Measurements from ENCODE around the gene MRPL1. TPM values are rescaled to one million over a fixed set of nuclear protein-coding genes. Genes with fewer than 3 reads are reported as not detected.
A peak's percentile ranks its signal among the peaks of the same experiment; 100 is the strongest.
"Not testable (repeated sequence)": the region's sequence is repeated elsewhere in the genome, so short reads cannot be mapped to it uniquely, and the experiment has no call there.

Gene MRPL1
- total RNA-seq, 2 experiments from 2014 or later: 28.5 to 43.2 TPM

DNA sequence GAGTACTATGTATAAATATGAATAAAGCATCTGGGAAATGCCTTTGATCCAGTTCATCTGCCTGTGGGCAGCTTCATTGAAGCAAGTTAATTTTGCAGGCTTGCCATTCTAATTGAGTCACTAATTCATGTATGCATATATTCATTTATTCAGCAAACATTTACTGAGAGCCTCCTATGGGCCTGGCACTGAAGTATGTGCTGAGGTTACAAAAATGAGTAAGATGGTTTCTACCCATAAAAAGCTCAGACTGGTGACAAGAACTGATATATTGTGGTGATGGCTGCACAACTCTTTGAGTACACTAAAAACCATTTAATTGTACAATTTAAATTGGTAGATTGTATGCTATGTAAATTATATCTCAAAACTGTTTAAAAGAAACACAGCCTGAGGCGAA, 1.1 kb upstream of the MRPL1 start:
- peaks cover 57% of the 10 kb centered on the region for H3K4me1 Mint-ChIP-seq
- peaks cover 14% of the 10 kb centered on the region for H3K36me3 Mint-ChIP-seq
- peaks cover 4% of the 10 kb centered on the region for H3K27me3 Mint-ChIP-seq
- H3K9me3 Mint-ChIP-seq (ENCODE audit: low read depth): no peaks in the 10 kb centered on the region
- ATAC-seq (peak; percentile 47), DNase-seq (peak; percentile 50)
- H3K4me3 Mint-ChIP-seq: peak overlapping the region; percentile 94
- CTCF ChIA-PET: interaction anchor here (1.1 to 2.6 kb wide), 9 partner anchors 8 to 260 kb away, joined by 3 to 32 read pairs (median 4); partner anchors contain the start of gene CNOT6L
- H3K27ac Mint-ChIP-seq: peak overlapping the region; percentile 99

DNA sequence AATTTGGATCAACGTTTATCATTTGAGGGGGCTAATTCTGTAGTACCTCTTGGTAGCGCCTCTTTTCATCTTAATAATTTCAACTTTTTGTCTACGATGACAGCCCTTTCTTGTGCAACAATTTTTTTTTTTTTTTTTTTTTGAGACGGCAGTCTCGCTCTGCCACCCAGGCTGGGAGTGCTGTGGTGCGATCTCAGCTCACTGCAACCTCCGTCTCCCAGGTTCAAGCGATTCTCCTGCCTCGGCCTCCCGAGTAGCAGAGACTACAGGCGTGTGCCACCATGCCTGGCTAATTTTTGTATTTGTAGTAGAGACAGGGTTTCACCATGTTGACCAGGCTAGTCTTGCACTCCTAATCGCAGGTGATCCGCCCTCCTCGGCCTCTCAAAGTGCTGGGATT, 711 bp downstream of the MRPL1 start:
- not testable (repeated sequence) for H3K9me3 Mint-ChIP-seq (ENCODE audit: low read depth); ATAC-seq; H3K27me3 Mint-ChIP-seq
- CTCF ChIA-PET: interaction anchor here (2.1 to 2.6 kb wide), 2 partner anchors 43 to 45 kb away, joined by 13 to 32 read pairs; partner anchors contain the start of gene CNOT6L
- Mint-ChIP-seq H3K36me3 (peaks cover 22% of the 10 kb centered on the region), H3K27ac (peak overlapping the region; percentile 99), H3K4me1 (peaks cover 45% of the 10 kb centered on the region), H3K4me3 (peak overlapping the region; percentile 94)
- peak; percentile 45 for DNase-seq

DNA sequence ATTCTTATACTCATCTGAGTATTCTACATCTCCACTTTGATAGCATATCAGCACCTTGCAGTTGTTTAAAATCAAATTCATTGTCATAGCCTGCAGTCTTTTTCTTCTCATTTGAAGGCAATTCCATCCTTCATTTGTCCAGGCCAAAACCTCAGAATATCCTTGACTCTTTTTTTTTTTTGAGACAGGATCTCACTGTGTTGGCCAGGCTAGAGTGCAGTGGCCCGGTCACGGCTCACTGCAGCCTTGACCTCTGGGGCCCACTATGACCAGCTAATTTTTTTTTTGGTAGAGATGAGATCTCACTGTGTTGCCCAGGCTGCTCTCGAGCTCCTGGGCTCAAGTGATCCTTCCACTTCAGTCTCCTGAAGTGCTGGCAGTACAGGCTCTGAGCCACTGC, 2.6 kb downstream of the MRPL1 start:
- Mint-ChIP-seq H3K27me3 (peaks cover 4% of the 10 kb centered on the region), H3K27ac (no peak overlapping the region), H3K4me1 (peaks cover 55% of the 10 kb centered on the region), H3K9me3 (ENCODE audit: low read depth) (no peaks in the 10 kb centered on the region), H3K4me3 (no peak overlapping the region), H3K36me3 (peaks cover 27% of the 10 kb centered on the region)
- CTCF ChIA-PET: no interaction called here
- no peak for DNase-seq
- ATAC-seq: no peak

DNA sequence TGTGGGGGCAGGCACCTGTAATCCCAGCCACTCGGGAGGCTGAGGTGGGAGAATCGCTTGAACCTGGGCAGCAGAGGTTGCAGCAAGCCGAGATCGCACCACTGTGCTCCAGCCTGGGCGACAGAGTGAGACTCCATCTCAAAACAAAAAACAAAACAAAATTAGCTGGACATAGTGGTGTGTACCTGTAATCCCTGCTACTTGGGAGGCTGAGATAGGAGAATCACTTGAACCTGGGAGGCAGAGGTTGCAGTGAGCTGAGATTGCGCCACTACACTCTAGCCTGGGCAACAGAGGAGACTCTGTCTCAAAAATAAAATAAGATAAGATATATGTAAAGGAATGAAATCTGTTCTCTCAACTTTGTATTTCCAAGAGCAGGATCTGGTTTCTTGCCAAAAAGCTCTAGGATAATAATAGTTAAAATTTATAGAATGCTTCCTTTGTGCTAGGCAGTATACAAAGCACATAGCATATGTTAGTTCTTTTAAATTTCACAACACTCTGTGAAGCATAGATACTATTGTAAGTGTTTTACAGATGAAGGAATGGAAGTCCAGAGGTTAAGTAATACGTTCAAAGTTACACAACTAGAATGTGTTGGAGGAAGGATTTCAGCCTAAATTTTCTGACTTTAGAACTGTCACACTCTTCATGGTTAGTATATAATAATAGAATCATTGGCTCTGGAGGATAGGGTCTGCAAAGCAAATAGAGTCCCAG, 10.3 kb downstream of the MRPL1 start:
- Mint-ChIP-seq H3K27me3 (no peaks in the 10 kb centered on the region), H3K4me3 (no peak overlapping the region), H3K27ac (no peak overlapping the region), H3K36me3 (peaks cover 35% of the 10 kb centered on the region), H3K4me1 (peaks cover 15% of the 10 kb centered on the region), H3K9me3 (ENCODE audit: low read depth) (no peaks in the 10 kb centered on the region)
- ATAC-seq (no peak), DNase-seq (no peak)
- CTCF ChIA-PET: no interaction called here

DNA sequence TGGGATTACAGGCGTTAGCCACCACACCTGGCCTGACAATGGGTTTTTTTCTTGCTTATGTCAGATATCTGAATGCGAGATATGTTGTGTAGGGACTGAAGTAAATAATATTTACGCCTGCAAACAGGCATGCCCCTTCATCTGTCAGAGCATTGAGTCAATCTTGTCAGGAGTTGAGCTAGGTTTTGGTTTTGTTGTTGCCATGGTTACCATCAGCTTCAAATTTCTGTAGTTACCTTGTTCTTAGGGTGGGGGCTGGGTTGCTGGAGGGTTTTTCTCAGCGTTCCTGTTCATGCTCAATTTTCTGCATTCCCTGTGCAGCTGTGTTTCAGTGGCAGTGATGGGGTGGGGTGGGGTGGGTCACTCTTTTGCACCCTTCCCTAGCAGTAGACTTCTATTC, 14.5 kb downstream of the MRPL1 start:
- ATAC-seq (no peak), DNase-seq (no peak)
- peaks cover 47% of the 10 kb centered on the region for H3K36me3 Mint-ChIP-seq
- H3K4me3 Mint-ChIP-seq: no peak overlapping the region
- no peaks in the 10 kb centered on the region for H3K9me3 Mint-ChIP-seq (ENCODE audit: low read depth)
- H3K4me1 Mint-ChIP-seq: peaks cover 7% of the 10 kb centered on the region
- CTCF ChIA-PET: no interaction called here
- no peak overlapping the region for H3K27ac Mint-ChIP-seq
- no peaks in the 10 kb centered on the region for H3K27me3 Mint-ChIP-seq

DNA sequence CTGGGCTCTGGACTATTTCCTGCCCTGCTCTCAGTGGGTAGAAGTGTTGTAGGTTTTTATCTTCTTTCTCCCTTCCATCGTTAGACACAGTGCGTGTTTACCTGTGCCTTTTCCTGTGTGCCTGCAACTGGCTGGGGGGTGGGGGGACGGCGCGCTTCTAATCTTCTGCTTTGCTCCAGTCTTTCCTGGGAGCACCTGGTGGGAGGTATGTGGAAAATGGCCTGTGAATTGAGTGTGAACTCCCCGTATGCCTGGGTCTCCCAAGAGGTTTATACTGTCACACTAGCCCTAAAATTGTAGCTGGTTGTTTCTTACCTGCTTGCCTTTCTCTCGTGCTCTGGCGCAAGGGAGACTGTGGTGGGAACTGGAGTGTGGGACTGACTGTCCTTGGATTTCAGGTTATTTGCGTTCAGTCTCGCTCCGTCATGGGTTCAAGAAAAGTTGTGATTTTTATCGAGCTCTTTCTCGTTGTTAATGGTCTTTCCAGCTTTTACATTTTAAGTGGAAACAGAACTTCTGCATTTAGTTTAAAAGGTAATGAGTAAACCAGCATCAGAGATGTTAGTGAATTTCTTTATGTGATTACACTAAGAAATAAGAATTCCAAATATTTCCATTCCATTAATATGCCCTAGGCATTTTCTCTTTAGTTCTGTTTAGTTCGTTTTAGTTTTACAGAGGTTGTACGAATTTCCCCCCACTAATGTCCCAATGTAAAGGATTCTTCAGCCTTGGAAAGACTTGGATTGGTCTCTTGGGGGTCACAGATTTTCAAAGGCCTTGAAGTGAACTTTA, 15.3 kb downstream of the MRPL1 start:
- ATAC-seq (no peak), DNase-seq (no peak)
- no peak overlapping the region for H3K27ac Mint-ChIP-seq
- no peaks in the 10 kb centered on the region for H3K27me3 Mint-ChIP-seq
- peaks cover 53% of the 10 kb centered on the region for H3K36me3 Mint-ChIP-seq
- H3K9me3 Mint-ChIP-seq (ENCODE audit: low read depth): no peaks in the 10 kb centered on the region
- H3K4me3 Mint-ChIP-seq: no peak overlapping the region
- CTCF ChIA-PET: interaction anchor here (1.1 kb wide), 1 partner anchor 16 kb away, joined by 4 read pairs; the partner anchor contains the start of gene MRPL1
- H3K4me1 Mint-ChIP-seq: peaks cover 10% of the 10 kb centered on the region

DNA sequence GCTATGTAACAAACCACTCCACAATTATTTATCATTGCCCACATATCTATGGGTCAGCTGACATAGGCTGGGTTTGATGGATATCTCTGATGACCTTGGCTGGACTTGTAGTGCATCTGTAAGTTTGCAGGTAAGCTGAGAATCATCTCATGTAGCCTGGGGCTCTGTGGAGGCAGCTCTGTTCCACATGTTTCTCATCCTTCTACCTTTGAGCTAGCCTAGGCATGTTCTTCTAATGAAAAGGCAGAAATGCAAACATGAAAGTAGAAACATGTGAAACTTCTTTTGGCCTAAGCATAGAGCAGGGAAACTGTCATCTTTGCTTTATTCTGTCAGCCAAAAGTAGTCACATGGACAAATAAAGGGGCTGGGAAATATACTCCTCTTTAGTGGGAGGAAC, 18.2 kb downstream of the MRPL1 start:
- no peaks in the 10 kb centered on the region for H3K9me3 Mint-ChIP-seq (ENCODE audit: low read depth)
- DNase-seq (no peak), ATAC-seq (no peak)
- H3K4me1 Mint-ChIP-seq: peaks cover 10% of the 10 kb centered on the region
- H3K27me3 Mint-ChIP-seq: no peaks in the 10 kb centered on the region
- no peak overlapping the region for H3K4me3 Mint-ChIP-seq
- CTCF ChIA-PET: interaction anchor here (1.0 kb wide), 1 partner anchor 22 kb away, joined by 3 read pairs; no protein-coding TSS in a partner anchor
- no peak overlapping the region for H3K27ac Mint-ChIP-seq
- peaks cover 51% of the 10 kb centered on the region for H3K36me3 Mint-ChIP-seq

DNA sequence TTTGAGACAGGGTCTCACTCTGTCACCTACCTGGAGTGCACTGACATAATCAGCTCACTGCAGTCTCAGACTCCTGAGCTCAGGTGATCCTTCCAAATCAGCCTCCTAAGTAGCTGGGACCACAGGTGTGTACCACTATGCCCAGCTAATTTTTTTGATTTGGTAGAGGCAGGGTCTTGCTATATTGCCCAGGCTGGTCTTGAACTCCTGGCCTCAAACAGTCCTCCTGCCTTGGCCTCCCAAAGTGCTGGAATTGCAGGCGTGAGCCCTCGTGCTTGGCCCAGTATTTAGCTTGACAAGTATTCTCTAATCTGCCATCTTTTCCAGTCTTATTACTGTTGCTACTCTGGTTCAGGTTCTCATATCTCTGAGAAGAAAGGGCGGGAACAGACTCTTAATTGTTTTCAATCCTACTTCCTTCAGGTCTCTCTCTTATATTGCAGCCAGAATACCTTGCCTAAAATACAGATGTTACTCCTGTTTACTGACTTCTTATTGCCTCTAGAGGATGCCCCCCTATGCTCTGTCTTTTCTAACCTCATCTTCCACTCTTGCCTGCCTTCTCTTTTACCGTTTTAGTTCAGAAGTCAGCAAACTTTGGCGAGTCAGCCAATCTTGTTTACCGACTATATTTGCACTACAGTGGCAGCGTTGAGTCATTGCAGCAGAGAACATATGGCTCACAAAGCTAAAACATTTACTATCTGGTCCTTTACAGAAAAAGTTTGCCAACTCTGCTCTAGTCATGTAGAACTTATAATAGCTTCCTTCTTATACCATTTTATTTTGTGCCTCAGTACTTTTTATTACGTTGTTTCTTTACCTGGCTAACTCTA, 19.0 kb downstream of the MRPL1 start:
- Mint-ChIP-seq H3K27me3 (no peaks in the 10 kb centered on the region), H3K4me1 (peaks cover 10% of the 10 kb centered on the region), H3K36me3 (peaks cover 52% of the 10 kb centered on the region), H3K9me3 (ENCODE audit: low read depth) (no peaks in the 10 kb centered on the region), H3K27ac (peak overlapping the region; percentile 19), H3K4me3 (no peak overlapping the region)
- DNase-seq: no peak
- CTCF ChIA-PET: interaction anchor here (1.0 kb wide), 1 partner anchor 21 kb away, joined by 3 read pairs; no protein-coding TSS in a partner anchor
- no peak for ATAC-seq

DNA sequence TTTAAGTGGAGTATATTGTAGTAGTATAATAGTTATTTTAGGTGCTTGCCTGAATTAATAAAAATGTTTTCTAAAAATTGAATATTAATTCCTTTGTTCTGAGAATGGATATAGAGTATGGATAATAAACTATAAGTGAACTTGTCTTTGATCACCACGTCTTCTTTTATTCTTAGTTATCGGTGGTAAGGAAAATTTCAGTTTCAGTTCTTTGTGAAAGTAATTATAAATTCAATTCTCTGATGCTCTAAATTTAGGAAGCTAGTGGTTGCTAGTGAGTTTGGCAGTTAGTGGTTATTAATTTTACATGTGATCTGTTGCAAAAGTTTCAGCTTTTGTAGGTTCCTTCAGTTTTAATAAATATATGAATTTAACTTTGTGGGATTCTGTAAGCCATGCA, 30.8 kb downstream of the MRPL1 start:
- peak overlapping the region; percentile 61 for H3K27ac Mint-ChIP-seq
- CTCF ChIA-PET: interaction anchor here (1.1 kb wide), 1 partner anchor 23 kb away, joined by 3 read pairs; no protein-coding TSS in a partner anchor

DNA sequence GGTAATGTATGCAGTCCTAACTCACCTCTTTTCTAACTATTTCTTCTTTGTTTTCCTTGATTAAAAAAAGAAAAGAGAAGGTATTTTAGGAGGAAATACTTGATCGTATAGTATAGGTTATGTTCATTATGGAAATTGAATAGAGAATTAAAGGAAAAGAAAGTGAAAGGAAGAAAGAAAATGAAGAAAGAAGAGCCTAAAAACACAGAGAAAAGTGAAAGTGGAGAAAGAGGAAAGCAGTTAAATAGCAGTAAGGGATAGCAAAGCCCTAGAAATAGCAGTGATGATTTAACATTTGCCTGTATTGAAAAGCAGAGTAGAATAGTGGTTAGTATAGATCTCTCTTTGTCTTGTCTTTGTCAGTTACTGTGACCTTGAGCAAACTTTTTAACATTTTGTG, 37.0 kb downstream of the MRPL1 start:
- peak overlapping the region; percentile 10 for H3K4me3 Mint-ChIP-seq

More for the DNA sequence above, 30.8 kb downstream of the MRPL1 start:
- no peak for DNase-seq
- H3K27me3 Mint-ChIP-seq: no peaks in the 10 kb centered on the region
- H3K9me3 Mint-ChIP-seq (ENCODE audit: low read depth): no peaks in the 10 kb centered on the region
- H3K4me3 Mint-ChIP-seq: peak overlapping the region; percentile 20
- peaks cover 17% of the 10 kb centered on the region for H3K4me1 Mint-ChIP-seq
- no peak for ATAC-seq
- peaks cover 44% of the 10 kb centered on the region for H3K36me3 Mint-ChIP-seq

DNA sequence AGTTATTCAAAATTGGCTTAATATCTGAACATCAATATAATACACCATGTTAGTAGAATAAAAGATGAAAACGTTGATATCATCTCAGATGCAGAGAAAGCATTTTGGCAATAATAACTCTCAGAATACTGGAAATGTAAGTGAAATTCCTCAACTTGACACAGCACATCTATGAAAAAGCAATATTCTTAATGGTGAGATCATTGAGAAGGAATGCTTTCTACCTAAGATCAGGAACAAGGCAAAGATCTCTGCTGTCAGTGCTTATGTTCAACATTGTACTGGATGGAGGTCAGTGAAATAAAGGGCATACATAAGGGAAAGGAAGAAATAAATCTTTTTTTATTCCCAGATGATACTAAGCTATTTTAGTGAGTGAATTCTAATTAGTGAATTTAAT, 40.6 kb downstream of the MRPL1 start:
- Mint-ChIP-seq H3K9me3 (ENCODE audit: low read depth) (no peaks in the 10 kb centered on the region), H3K27ac (no peak overlapping the region), H3K27me3 (no peaks in the 10 kb centered on the region), H3K36me3 (peaks cover 54% of the 10 kb centered on the region), H3K4me3 (no peak overlapping the region), H3K4me1 (peaks cover 13% of the 10 kb centered on the region)
- DNase-seq (no peak), ATAC-seq (no peak)
- CTCF ChIA-PET: interaction anchor here (0.8 kb wide), 1 partner anchor 22 kb away, joined by 3 read pairs; no protein-coding TSS in a partner anchor

More for the DNA sequence above, 37.0 kb downstream of the MRPL1 start:
- Mint-ChIP-seq H3K27ac (peak overlapping the region; percentile 21), H3K4me1 (peaks cover 16% of the 10 kb centered on the region), H3K9me3 (ENCODE audit: low read depth) (no peaks in the 10 kb centered on the region), H3K27me3 (no peaks in the 10 kb centered on the region), H3K36me3 (peaks cover 56% of the 10 kb centered on the region)
- CTCF ChIA-PET: no interaction called here
- no peak for DNase-seq
- no peak for ATAC-seq

DNA sequence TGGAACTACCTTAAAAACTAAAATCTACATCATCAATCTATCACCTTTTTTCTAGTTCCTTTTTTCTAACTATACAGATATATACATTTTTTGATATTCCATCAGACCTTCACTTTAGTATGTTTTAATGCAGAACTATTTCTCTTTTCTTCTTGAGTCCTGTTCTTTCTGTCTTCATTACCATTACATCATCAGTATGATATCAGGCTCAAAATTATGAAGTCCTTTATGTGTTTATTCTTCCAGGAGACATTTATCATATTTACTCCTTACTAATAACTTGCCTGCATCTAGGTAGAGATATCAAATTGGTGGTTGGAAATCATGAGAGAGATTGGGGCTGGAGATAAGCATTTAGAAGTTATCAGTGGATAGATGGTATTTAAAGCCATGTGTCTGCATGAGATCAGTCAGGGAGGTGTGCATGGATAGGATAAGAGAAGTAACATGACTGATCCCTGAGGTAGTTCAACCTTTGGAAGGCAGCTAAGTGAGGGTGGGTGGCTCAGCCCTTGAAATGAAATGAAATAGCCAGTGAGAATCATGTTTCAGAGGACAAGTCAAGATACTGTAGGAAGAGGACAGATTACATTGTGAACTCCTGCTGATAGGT, 43.1 kb downstream of the MRPL1 start:
- CTCF ChIA-PET: no interaction called here
- Mint-ChIP-seq H3K9me3 (ENCODE audit: low read depth) (no peaks in the 10 kb centered on the region), H3K27ac (no peak overlapping the region), H3K4me3 (no peak overlapping the region), H3K36me3 (peaks cover 56% of the 10 kb centered on the region), H3K27me3 (no peaks in the 10 kb centered on the region), H3K4me1 (no peaks in the 10 kb centered on the region)
- DNase-seq (no peak), ATAC-seq (no peak)

Measured in activated CD8-positive, alpha-beta memory T cell treated with anti-CD3 and anti-CD28 coated beads, Interleukin-2, amount 10 ng/mL, durations not matched to agents 7 days and 5 days (primary cell).